SK-N-SH (cell line): ENCODE data around the gene LRRN4.

ENCODE experiments used
- MAX ChIP-seq: IDR thresholded peaks from 2 replicates; pipeline ENCODE4 v1.4.0; 2012; ENCODE audit warnings: low read depth
- RAD21 ChIP-seq: IDR thresholded peaks from 2 replicates; pipeline ENCODE4 v1.6.1; 2012; ENCODE audit warnings: mild to moderate bottlenecking, low read length
- TF ChIP-seq, protein P1 (sequence below): fragments of 200-600 bp; sonication (generic); IDR thresholded peaks from 2 replicates; pipeline ENCODE4 v1.6.1; 2017; ENCODE audit warnings: antibody characterized with exemption, mild to moderate bottlenecking, moderate library complexity

DNA sequence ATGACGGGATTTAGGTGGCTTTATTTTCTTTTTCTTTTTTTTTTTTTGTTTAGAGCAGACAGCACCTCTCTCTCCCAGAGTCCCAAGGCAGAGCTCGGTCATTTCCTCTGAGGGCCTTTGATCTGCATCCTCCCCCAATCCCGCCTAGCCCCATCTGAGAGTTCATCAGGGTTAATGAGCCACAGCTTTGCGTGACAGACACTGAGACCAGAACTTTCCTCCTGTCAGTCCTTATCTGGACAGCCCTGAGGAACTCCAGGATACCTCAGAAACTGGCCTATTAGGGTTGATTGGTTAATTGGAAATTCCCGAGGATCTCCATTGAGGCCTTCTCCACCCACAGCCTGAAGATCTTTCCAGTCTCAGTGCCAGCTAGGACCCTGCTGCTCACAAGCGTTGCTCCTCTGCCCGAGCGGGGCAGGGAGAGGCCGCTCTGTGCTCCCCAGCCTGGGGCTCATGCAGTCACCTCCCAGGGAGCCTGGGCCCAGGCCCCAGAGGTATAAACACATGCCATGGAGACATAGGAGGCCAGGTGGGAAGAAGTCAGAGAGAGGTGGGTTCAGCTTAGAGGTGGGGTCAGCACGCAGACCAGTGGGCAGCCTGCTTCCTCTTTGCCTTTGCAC is 1.4 kb upstream of the LRRN4 start:
- no peak for TF ChIP-seq RAD21
- TF ChIP-seq MAX: no peak
- TF ChIP-seq, protein P1, sequence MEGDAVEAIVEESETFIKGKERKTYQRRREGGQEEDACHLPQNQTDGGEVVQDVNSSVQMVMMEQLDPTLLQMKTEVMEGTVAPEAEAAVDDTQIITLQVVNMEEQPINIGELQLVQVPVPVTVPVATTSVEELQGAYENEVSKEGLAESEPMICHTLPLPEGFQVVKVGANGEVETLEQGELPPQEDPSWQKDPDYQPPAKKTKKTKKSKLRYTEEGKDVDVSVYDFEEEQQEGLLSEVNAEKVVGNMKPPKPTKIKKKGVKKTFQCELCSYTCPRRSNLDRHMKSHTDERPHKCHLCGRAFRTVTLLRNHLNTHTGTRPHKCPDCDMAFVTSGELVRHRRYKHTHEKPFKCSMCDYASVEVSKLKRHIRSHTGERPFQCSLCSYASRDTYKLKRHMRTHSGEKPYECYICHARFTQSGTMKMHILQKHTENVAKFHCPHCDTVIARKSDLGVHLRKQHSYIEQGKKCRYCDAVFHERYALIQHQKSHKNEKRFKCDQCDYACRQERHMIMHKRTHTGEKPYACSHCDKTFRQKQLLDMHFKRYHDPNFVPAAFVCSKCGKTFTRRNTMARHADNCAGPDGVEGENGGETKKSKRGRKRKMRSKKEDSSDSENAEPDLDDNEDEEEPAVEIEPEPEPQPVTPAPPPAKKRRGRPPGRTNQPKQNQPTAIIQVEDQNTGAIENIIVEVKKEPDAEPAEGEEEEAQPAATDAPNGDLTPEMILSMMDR: no peak
